ENCODE measurements around the gene LRP6. TPM values are rescaled to one million over a fixed set of nuclear protein-coding genes. Genes with fewer than 3 reads are reported as not detected.

LRP6 gene
- total RNA-seq, 1 experiment from 2014 or later = 62.4 TPM

- peaks cover 2% of the 10 kb centered on the region in 2 experiments; a peak in 1 of 4 replicates for H3K4me1 Mint-ChIP-seq
- Histone ChIP-seq H3K9me3 (ENCODE audit: control insufficient read depth, low read depth, low read length) (no peaks in the 10 kb centered on the region), H3K14ac (ENCODE audit: insufficient read depth, low read length) (no peak overlapping the region), H4K91ac (ENCODE audit: insufficient read length, low read depth, low read length) (no peak overlapping the region), H2BK12ac (ENCODE audit: insufficient read length, low read depth, low read length) (no peak overlapping the region), H3K27me3 (ENCODE audit: insufficient read depth, low read length) (no peaks in the 10 kb centered on the region), H2BK15ac (ENCODE audit: low read depth, low read length) (no peak overlapping the region), H3T11ph (ENCODE audit: low read length) (no peak overlapping the region), H4K8ac (replicated peaks; ENCODE audit: insufficient read length, low read depth, low read length) (no peak overlapping the region), H3K9ac (ENCODE audit: extremely low read depth, insufficient read length, low read length) (no peak overlapping the region), H3K79me2 (ENCODE audit: insufficient read depth, low read length) (no peaks in the 10 kb centered on the region), H3K4me1 (ENCODE audit: insufficient read depth, low read length) (no peaks in the 10 kb centered on the region), H2BK120ac (ENCODE audit: low read depth, low read length, poor library complexity, severe bottlenecking) (no peak overlapping the region), H3K56ac (ENCODE audit: insufficient read length, low read depth, low read length) (no peak overlapping the region), H2BK5ac (ENCODE audit: insufficient read length, low read length) (no peak overlapping the region), H3K4ac (ENCODE audit: low read depth, low read length) (no peak overlapping the region), H3K23ac (ENCODE audit: insufficient read length, low read depth, low read length) (no peak overlapping the region), H4K20me1 (ENCODE audit: control insufficient read depth, insufficient read depth, insufficient read length) (no peaks in the 10 kb centered on the region), H2AK5ac (ENCODE audit: insufficient read length, low read length) (no peak overlapping the region), H3K27ac (ENCODE audit: insufficient read length, low read depth, low read length) (no peak overlapping the region), H3K79me1 (ENCODE audit: insufficient read depth, low read depth, low read length, poor library complexity, severe bottlenecking) (no peaks in the 10 kb centered on the region), H3K4me2 (ENCODE audit: insufficient read depth, insufficient read length, low read length) (no peak overlapping the region), H3K18ac (ENCODE audit: insufficient read length, low read depth, low read length) (no peak overlapping the region), H2AFZ (ENCODE audit: low read length) (no peak overlapping the region), H2BK20ac (ENCODE audit: low read depth, low read length, poor library complexity, severe bottlenecking) (no peak overlapping the region), H3K23me2 (ENCODE audit: insufficient read length, low read depth, low read length, poor library complexity, severe bottlenecking) (no peaks in the 10 kb centered on the region), H4K5ac (ENCODE audit: insufficient read length, low read depth, low read length) (no peak overlapping the region)
- H3K27ac Mint-ChIP-seq = no peak overlapping the region; a peak in 1 of 7 replicates
- TF ChIP-seq CTCF (conservative IDR thresholded peaks at IDR 0.05) = no peak
- WGBS (ENCODE audit: extremely low coverage, insufficient read length, low lambda C conversion rate) = no CpG with 5 or more reads among the region's 2 CpGs
- no peak for DNase-seq
- H3K27me3 Mint-ChIP-seq (ENCODE audit: low read depth) = no peaks in the 10 kb centered on the region
- H3K4me3 Mint-ChIP-seq = no peak overlapping the region
- peaks cover 5 to 23% (median 19%) of the 10 kb centered on the region in 3 experiments; a peak in 5 of 7 replicates for H3K36me3 Mint-ChIP-seq (ENCODE audit: insufficient read depth in 1 of 3, low read depth in 3 of 3)
- no peaks in the 10 kb centered on the region for H3K9me3 Mint-ChIP-seq
Measured at GRCh38 chr12:12178559-12178958, 88.3 kb downstream of the LRP6 start.
